HEK293T (cell line): ENCODE results near the gene DUSP18.
A peak's percentile ranks its signal among the peaks of the same experiment; 100 is the strongest.
"Not testable (repeated sequence)": the region's sequence is repeated elsewhere in the genome, so short reads cannot be mapped to it uniquely, and the experiment has no call there.

Experiments used
- CTCF ChIA-PET: fragments of 350-600 bp; formaldehyde crosslinking; extraction: SDS; loops from one replicate; lab custom pipeline; 2021; ENCODE audit warnings: antibody characterized with exemption, inconsistent platforms; lab: Yijun Ruan, JAX
- POLR2A ChIA-PET: fragments of 350-600 bp; formaldehyde crosslinking; extraction: SDS; loops from one replicate; lab custom pipeline; 2020; ENCODE audit warnings: antibody characterized with exemption, inconsistent platforms; lab: Yijun Ruan, JAX
- DNase-seq: peaks from one replicate; pipeline ENCODE4 v3.0.0; 2012; ENCODE audit warnings: mixed read lengths; ENCODE audit errors: extremely low spot score
- ARNT ChIP-seq: fragments of 450-650 bp; IDR thresholded peaks from 2 replicates; pipeline ENCODE4 v1.6.1; 2017; ENCODE audit warnings: mild to moderate bottlenecking
- BHLHE40 ChIP-seq: fragments of 450-650 bp; IDR thresholded peaks from 2 replicates; pipeline ENCODE4 v1.6.1; 2016; ENCODE audit warnings: mild to moderate bottlenecking, moderate library complexity, borderline replicate concordance
- CTBP1 ChIP-seq: fragments of 450-650 bp; IDR thresholded peaks from 2 replicates; pipeline ENCODE4 v1.6.1; 2016; ENCODE audit warnings: borderline replicate concordance
- ELF4 ChIP-seq: fragments of 450-650 bp; IDR thresholded peaks from 2 replicates; pipeline ENCODE4 v1.6.1; 2017; ENCODE audit warnings: antibody characterized with exemption
- FOXK2 ChIP-seq: fragments of 450-650 bp; IDR thresholded peaks from 2 replicates; pipeline ENCODE4 v1.6.1; 2016; ENCODE audit warnings: mild to moderate bottlenecking
- FOXM1 ChIP-seq: fragments of 450-650 bp; IDR thresholded peaks from 2 replicates; pipeline ENCODE4 v1.6.1; 2017; ENCODE audit warnings: mild to moderate bottlenecking, borderline replicate concordance
- HDGF ChIP-seq: fragments of 450-650 bp; IDR thresholded peaks from 2 replicates; pipeline ENCODE4 v1.6.1; 2017; ENCODE audit warnings: antibody characterized with exemption, borderline replicate concordance
- L3MBTL2 ChIP-seq: fragments of 450-650 bp; conservative IDR thresholded peaks from 2 replicates; pipeline ENCODE4 v1.6.1; 2016; ENCODE audit warnings: mild to moderate bottlenecking
- LEF1 ChIP-seq: fragments of 450-650 bp; IDR thresholded peaks from 2 replicates; pipeline ENCODE4 v1.6.1; 2017; ENCODE audit warnings: mild to moderate bottlenecking, borderline replicate concordance
- NFRKB ChIP-seq: fragments of 450-650 bp; IDR thresholded peaks from 2 replicates; pipeline ENCODE4 v1.6.1; 2016; ENCODE audit warnings: mild to moderate bottlenecking, moderate library complexity
- SP1 ChIP-seq: fragments of 450-650 bp; IDR thresholded peaks from 2 replicates; pipeline ENCODE4 v1.6.1; 2017
- SUZ12 ChIP-seq: fragments of 450-650 bp; IDR thresholded peaks from 2 replicates; pipeline ENCODE4 v1.6.1; 2016; ENCODE audit warnings: mild to moderate bottlenecking
- TARDBP ChIP-seq: fragments of 450-650 bp; IDR thresholded peaks from 2 replicates; pipeline ENCODE4 v1.6.1; 2016
- ZNF384 ChIP-seq: fragments of 450-650 bp; IDR thresholded peaks from 2 replicates; pipeline ENCODE4 v1.6.1; 2016
- TF ChIP-seq, protein P1 (sequence below): fragments of 450-650 bp; IDR thresholded peaks from 2 replicates; pipeline ENCODE4 v1.6.1; 2016

Gene DUSP18

DNA sequence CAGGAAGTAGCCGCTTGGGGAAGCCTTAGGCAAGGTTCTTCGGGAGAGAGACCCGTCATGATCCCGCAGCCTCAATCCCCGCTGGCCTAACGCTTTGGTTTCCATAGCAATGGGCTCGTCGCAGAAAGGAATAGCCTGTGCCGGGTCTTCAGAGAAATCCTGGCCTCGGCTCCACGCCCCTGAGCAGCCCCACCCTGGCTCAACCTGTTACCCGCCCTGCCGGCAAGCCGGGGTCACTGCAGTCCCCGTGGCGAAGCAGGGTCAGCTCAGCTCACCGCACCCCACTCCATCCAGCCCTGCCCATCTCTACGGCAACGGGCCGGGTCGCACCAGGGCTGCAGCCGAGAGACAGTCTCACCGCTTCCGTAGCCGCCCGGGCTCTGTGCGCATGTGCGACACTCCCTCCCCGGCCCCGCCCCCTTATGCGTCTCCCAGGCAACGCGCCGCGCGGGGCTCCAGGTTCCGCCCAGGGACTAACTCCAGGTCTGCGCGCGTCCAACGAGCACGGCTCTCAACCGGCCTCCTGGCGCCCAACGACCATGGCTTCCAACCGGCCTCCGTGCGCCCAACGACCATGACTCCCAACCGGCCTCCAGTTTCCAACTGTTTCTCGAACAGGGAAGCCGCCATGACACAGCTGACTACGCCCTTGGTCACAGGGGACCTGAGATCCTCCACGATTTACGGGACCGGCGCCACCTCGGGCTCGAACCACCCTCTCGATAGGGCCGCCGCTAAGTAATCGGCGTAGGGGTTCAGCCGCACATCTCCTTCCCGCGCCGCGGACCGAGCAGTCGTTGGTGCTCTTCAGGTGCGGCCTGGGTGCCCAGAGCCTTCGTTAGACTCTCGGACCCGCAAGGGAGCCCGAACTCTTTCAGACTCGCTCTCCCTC, at the start of gene DUSP18:
Gene DUSP18, minus strand, starts transcription at position 382 of the 892 bp plus-strand sequence. CDS start 3,872 bp downstream, outside the sequence.
- POLR2A ChIA-PET: interaction anchor here (0.6 to 1.6 kb wide), 7 partner anchors 11 to 73 kb away, joined by 3 to 4 read pairs (median 3); partner anchors contain the start of gene SLC35E4

DNA sequence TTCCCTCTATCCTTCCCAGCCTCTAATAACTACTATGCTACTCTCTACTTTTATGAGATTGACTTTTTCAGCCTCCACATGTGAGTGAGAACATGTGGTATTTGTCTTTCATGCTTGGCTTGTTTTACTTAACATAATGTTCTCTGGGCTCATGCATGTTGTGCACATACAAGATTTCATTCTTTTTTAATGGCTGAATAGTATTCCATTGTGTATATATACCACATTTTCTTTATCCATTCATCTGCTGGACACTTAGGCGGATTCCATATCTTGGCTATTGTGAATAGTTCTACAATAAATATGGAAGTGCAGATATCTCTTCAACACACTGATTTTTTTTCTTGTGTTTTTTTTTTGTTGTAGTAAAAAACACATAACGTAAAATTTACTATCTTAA, 46.4 kb upstream of the DUSP18 start:
- TF ChIP-seq, protein P1, sequence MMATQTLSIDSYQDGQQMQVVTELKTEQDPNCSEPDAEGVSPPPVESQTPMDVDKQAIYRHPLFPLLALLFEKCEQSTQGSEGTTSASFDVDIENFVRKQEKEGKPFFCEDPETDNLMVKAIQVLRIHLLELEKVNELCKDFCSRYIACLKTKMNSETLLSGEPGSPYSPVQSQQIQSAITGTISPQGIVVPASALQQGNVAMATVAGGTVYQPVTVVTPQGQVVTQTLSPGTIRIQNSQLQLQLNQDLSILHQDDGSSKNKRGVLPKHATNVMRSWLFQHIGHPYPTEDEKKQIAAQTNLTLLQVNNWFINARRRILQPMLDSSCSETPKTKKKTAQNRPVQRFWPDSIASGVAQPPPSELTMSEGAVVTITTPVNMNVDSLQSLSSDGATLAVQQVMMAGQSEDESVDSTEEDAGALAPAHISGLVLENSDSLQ: no peak
- TF ChIP-seq L3MBTL2: no peak
- TF ChIP-seq FOXK2: no peak
- no peak for TF ChIP-seq LEF1
- no peak for TF ChIP-seq ARNT
- no peak for TF ChIP-seq SUZ12
- no peak for TF ChIP-seq ELF4
- TF ChIP-seq FOXM1: no peak
- no peak for TF ChIP-seq ZNF384
- TF ChIP-seq CTBP1: no peak
- TF ChIP-seq SP1: no peak
- TF ChIP-seq BHLHE40: no peak
- ChIA-PET CTCF (no interaction called here), POLR2A (no interaction called here)
- DNase-seq: no peak

More for the DNA sequence above, at the start of gene DUSP18:
- peak; percentile 99 for DNase-seq
- CTCF ChIA-PET: interaction anchor here (0.8 to 1.0 kb wide), 2 partner anchors 12 to 33 kb away, joined by 3 read pairs; no protein-coding TSS in a partner anchor
- no peak for TF ChIP-seq HDGF
- no peak for TF ChIP-seq SP1
- peak; percentile 69 for TF ChIP-seq L3MBTL2

DNA sequence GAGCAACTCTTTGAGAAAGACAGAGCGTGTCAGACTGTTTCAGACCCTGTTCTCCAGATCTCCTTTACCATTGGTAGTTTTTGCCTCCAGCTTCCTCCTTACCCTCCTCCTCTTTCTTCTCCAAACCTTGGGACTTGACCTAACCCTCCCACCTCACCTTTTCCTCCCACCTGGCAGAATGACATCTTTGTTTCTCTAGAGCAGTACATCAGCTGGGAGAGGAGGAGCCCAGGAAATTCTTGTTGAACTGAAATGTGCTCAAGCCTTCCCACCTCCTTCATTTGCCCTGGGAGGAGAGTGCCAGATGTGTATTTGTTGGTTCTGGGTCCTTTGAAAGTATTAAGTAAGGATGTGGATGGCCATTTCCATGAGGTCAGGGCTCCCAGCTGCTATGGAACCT, 44.4 kb upstream of the DUSP18 start:
- TF ChIP-seq ZNF384: no peak
- TF ChIP-seq, protein P1: no peak
- TF ChIP-seq L3MBTL2: no peak
- no peak for TF ChIP-seq BHLHE40
- no peak for TF ChIP-seq SUZ12
- no peak for TF ChIP-seq FOXM1
- TF ChIP-seq LEF1: no peak
- no peak for TF ChIP-seq ELF4
- no peak for TF ChIP-seq CTBP1
- ChIA-PET CTCF (no interaction called here), POLR2A (interaction anchor here (1.2 kb wide), 1 partner anchor 18 kb away, joined by 3 read pairs; no protein-coding TSS in a partner anchor)
- no peak for DNase-seq

DNA sequence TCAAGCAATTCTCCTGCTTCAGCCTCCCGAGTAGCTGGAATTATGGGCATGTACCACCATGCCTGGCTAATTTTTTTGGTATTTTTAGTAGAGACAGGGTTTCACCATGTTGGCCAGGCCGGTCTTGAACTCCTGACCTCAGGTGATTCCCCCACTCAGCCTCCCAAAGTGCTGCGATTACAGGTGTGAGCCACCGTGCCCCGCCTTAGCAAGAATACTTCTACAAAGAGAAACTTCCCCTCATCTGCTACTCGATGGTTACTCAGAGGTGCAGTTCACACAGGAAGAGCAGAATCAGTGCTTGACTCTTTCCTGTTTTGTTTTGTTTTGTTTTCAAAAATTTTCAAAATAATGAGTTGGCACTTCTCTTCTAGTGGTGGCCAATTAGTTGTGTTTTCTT, 42.3 kb upstream of the DUSP18 start:
- DNase-seq, POLR2A ChIA-PET, CTCF ChIA-PET: not testable (repeated sequence)

DNA sequence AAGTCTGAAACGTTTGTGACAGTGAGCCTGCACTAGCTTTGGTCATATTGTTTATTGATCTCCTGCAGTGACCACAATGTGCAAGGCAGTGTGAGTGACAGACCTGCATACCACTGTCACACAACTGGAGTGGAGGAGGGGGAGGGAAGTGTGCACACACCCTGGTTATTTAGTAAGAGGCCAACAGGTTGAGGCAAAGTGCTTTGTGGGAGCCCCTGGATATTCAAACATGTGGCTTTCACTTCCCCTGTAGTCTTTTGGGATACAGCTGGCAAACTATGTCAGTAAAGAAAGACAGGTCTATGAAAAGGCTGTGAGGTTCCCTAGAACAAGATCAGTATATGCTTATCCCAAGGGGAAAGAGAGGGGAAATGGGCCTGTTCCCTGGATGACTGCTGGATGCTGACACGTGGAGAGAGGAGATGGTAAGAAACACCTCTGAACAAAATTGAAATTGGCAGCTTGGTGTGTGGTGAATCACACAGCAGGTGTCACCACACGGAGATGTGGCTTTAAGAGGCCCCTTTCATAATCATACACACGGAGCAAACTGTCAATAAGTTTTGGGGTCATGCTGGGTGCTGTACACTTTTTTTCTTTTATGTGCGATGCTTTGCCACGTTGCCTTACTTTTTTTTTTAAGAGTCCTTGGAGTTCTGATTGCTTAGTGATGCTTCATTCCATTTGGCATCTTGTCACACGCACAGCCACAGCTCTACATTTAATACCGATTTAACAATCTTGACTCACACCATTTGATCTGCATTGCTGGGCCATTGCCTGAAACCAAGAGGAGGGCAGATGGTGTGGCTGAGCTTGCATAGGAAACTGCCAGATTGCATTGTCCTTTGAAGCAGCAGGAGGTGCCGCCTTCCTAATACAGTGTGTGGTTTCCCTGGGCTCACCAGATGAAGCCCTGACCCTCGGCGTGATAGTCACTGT, 38.3 kb upstream of the DUSP18 start:
- ChIA-PET CTCF (interaction anchor here (0.7 kb wide), 1 partner anchor 1565 kb away, joined by 5 read pairs; no protein-coding TSS in a partner anchor), POLR2A (interaction anchor here (2.1 kb wide), 1 partner anchor 11 kb away, joined by 6 read pairs; the partner anchor contains the start of gene OSBP2)
- DNase-seq: no peak
- TF ChIP-seq TARDBP (no peak), ARNT (no peak), BHLHE40 (no peak), FOXM1 (no peak), NFRKB (no peak)
- TF ChIP-seq, protein P1: peak; percentile 42; the same call in 1 of the 2 replicates

DNA sequence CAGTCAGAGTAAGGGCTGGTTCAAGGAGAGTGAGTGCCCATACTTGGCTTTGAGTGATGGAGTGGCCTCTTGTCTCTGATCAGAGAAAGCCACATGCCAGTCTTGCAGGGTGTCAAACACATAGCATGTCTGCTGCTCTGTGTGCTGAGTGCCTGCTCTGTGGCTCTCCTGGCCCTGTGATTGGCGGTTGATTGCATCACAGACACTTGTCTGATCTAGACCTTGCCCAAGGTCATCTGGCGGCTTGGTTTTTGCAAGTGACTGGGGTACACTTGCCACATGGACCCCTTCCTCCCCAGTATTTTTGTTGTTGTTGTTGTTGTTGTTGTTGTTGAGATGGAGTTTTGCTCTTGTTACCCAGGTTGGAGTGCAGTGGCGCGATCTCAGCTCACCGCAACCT, 37.3 kb upstream of the DUSP18 start:
- TF ChIP-seq BHLHE40 (no peak), FOXK2 (no peak), TARDBP (no peak), NFRKB (no peak)
- TF ChIP-seq, protein P1: 0 out of 2 replicates have a peak, but pooled peaks have one; percentile 36
- DNase-seq: no peak
- CTCF ChIA-PET: no interaction called here
- POLR2A ChIA-PET: interaction anchor here (2.1 kb wide), 1 partner anchor 10 kb away, joined by 6 read pairs; the partner anchor contains the start of gene OSBP2
